GM19023 (cell line): ENCODE measurements around the gene EXOC2.

Source experiments
- ATAC-seq: cut with Tn5 transposase; IDR thresholded peaks from one replicate; pipeline ENCODE4 v1.9.1; 2021; ENCODE audit warnings: mild to moderate bottlenecking, moderate library complexity; ENCODE audit not compliant: unreplicated experiment

EXOC2 gene

DNA sequence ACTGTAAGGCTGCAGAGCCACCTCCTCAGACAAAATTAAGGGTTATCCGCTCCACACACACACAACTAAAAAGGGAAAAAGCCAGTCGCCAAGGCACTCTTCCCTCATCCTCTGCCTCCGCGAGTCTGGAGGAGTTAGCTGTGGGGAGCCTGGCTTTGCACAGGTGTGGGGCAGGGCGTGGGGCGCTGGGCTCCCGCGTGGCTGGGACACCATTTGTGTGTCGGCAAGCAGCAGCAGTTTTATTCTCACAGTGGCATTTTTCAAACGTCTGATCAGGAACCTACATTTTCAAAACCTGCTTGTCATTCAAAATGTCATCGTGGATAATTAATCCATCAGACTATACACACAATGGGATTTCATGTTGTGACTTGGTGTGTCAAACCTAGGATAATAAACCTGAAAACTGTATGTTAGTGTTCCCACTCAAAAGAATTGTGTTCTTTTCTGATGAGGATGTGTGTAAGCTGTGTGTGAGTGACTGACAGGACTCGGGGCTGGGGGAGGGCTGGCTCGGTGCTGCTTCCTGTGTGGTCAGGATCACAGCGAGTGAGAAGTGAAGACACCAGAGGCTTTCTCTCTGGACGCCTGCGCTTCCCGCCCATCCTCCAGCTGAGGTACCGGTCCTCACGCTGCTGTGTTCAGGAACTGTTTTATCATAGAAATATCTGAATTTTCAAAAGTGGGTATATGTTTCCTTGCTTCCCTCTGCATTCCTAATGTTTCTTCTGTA lies 218.3 kb downstream of the EXOC2 start:
- peak; percentile 82 for ATAC-seq

GRCh38 chr6:473768-474452 lies 219.0 kb downstream of the EXOC2 start:
- ATAC-seq: no peak

DNA sequence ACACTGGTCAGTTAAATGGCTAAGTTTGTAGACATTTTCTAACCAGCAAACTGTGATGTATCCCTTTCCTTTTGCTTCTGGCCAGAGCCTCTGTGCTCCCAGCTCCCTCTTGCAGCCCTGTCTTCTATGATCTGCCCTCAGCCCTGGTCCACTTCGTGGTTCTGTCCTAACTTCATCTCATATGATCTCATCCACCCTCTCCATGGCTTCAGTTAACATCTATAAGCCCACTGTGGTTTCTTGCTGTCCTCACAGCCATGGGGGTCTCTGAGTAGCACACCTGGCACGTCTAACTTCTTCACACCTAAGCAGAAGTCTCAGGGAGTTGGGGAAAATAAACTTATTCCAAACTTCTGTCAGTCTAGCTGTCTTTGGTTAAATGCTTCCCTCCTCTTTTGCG lies 219.6 kb downstream of the EXOC2 start:
- ATAC-seq: no peak

GRCh38 chr6:470901-471448 lies 222.0 kb downstream of the EXOC2 start:
- peak; percentile 47 for ATAC-seq

DNA sequence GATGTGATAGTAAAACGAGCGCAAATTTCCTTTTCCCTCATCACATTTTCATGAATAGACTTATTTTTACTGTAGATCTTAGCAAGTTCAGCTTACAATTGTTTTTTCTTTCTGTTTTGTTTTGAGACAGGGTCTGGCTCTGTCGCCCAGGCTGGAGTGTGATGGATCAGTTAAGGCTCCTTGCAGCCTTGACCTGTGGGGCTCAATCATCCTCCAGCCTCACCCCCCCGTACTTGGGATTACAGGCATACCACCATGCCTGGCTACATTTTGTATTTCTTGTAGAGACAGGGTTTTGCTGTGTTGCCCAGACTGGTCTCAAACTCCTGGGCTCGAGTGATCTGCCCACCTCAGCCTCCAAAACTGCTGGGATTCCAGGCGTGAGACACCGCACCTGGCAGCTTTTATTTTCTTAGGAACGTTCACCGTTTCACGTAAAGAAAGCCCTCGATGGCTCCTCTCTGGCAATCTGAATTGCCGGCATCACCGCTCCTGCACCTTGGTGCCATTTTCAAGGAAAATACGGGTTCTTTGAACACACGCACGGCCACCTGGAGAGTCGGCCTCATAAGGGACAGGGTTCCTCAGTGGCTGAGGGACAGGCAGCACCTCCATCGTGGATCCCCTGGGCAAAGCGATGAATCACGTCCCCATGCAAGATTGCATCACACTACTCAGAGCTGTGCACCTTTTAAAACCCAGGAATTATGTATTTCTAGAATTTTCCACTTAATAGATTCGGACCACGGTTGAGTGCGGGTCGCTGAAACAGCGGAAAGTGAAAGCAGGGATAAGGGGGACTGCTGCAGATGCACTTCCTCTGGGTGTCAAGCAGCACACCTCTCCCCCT lies 222.7 kb downstream of the EXOC2 start:
- ATAC-seq: no peak

DNA sequence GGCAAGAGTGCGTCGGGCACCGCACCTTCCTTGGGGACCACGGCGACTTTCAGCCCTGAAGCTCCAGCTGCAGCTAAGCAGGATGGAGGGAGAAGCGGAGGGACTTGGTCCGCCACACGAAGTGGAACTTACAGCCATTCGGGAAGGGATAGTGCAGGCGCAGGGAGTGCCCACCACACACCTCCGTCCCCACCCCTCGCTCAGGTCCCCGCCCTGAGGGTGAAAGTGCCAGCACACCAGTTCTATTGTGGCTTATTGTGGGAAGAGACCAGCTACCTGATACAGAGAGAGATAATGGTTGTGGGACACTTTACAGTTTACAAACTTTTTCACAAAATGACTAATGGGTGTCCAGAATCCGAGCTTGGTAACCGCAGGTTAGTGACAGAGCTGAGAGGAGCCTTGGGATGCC lies 225.3 kb downstream of the EXOC2 start:
- ATAC-seq: no peak

DNA sequence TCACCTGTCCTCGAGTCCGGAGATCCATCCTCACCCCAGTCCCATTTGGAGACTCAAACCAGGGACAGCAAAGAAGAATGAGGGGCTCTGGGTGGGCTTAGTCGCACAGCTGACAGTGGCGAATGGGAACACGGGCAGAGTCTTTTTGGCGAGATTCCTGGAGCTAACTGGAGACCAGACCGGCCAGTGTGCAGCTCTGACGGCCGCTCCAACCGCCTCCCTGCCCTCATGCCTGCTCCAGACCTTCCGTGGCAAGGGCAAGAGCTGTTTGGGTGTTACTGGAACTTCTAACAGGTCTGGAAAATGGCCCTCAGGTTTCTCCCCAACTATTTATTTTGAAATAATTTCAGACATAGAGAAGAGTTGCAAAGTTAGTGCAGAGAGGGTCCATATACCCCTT lies 225.8 kb downstream of the EXOC2 start:
- ATAC-seq: no peak

DNA sequence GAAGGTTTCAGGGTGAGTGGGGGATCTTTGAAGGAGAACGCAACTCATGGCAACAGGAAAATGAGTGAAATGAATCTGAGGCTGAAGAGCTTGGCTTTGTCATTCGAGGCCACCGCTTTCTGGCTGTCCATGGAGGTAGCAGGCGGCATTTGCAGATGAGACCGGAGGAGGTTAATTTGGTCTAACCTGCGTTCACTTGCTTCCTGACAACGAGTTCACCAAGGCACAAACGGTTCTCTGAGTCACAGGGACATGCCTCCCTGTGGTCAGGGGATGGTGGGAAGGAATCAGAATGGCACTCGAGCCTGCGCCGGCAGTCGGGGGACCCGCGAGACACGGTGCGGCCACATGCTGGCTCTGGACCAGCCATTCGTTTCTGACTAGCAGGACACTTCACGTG lies 226.4 kb downstream of the EXOC2 start:
- ATAC-seq: no peak

- no peak for ATAC-seq
Measured at GRCh38 chr6:465531-466348, 227.2 kb downstream of the EXOC2 start.

- ATAC-seq: no peak
Measured at GRCh38 chr6:456887-457286, 236.1 kb downstream of the EXOC2 start.

GRCh38 chr6:456358-456867 lies 236.5 kb downstream of the EXOC2 start:
- ATAC-seq: no peak

- ATAC-seq: no peak
Measured at GRCh38 chr6:455835-456234, 237.1 kb downstream of the EXOC2 start.

- no peak for ATAC-seq
Measured at GRCh38 chr6:455006-455585, 237.8 kb downstream of the EXOC2 start.

GRCh38 chr6:454148-454991 lies 238.6 kb downstream of the EXOC2 start:
- ATAC-seq: no peak

DNA sequence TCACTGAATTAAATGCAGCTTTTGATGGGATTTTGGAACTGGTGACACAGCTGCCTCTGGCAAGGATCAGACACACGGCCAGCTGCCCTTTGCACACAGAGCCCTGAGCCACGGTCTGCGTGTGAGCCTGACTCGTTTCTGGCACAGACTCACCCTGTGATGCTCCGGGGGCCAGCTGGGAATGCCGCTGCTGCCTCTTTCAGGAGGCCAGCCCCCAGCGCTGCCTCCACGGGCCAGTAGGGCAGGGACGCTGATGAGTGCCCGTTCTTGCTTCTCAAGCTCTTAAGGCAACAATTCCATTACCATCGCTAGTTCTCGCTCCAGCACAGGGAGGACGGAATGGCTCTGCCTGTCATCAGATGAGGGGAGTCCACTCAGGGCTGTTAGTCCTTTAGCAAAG lies 239.8 kb downstream of the EXOC2 start:
- no peak for ATAC-seq

- no peak for ATAC-seq
Measured at GRCh38 chr6:452301-453067, 240.5 kb downstream of the EXOC2 start.

GRCh38 chr6:451847-452246 lies 241.1 kb downstream of the EXOC2 start:
- no peak for ATAC-seq

- no peak for ATAC-seq
Measured at GRCh38 chr6:451336-451735, 241.6 kb downstream of the EXOC2 start.
